ENCODE results near the gene SLC29A3.

SLC29A3 gene

GRCh38 chr10:71388171-71388570 lies 69.1 kb downstream of the SLC29A3 start:
- TF ChIP-seq CTCF (IDR thresholded peaks at IDR 0.05), result no peak

GRCh38 chr10:71388583-71389310 lies 69.7 kb downstream of the SLC29A3 start:
- H3K4me3 ChIP-seq (ENCODE audit: low read depth in 1 of 2, low read length in 1 of 2), result no peak overlapping the region
- H3K27ac ChIP-seq, result no peak overlapping the region
- H3K36me3 ChIP-seq, result no peaks in the 10 kb centered on the region
- no peaks in the 10 kb centered on the region for H3K9me3 ChIP-seq
- H3K27me3 ChIP-seq, result peaks cover 41% of the 10 kb centered on the region
- no peak for TF ChIP-seq CTCF (IDR thresholded peaks at IDR 0.05)
- no peaks in the 10 kb centered on the region for H3K4me1 ChIP-seq (ENCODE audit: control insufficient read depth in 1 of 2, insufficient read depth in 1 of 2, low read depth in 1 of 2, low read length in 1 of 2)

More at GRCh38 chr10:71388171-71388570, 69.1 kb downstream of the SLC29A3 start:
- H3K9me3 ChIP-seq, result no peaks in the 10 kb centered on the region
- H3K4me1 ChIP-seq (ENCODE audit: control insufficient read depth in 1 of 2, insufficient read depth in 1 of 2, low read depth in 1 of 2, low read length in 1 of 2), result no peaks in the 10 kb centered on the region
- H3K27me3 ChIP-seq, result peaks cover 35% of the 10 kb centered on the region
- no peak overlapping the region for H3K4me3 ChIP-seq (ENCODE audit: low read depth in 1 of 2, low read length in 1 of 2)
- H3K27ac ChIP-seq, result no peak overlapping the region
- H3K36me3 ChIP-seq, result no peaks in the 10 kb centered on the region

GRCh38 chr10:71389768-71390460 lies 70.9 kb downstream of the SLC29A3 start:
- TF ChIP-seq CTCF (IDR thresholded peaks at IDR 0.05), result no peak
- H3K36me3 ChIP-seq, result no peaks in the 10 kb centered on the region
- H3K9me3 ChIP-seq, result no peaks in the 10 kb centered on the region
- no peak overlapping the region for H3K27ac ChIP-seq
- no peak overlapping the region for H3K4me3 ChIP-seq (ENCODE audit: low read depth in 1 of 2, low read length in 1 of 2)
- H3K27me3 ChIP-seq, result peaks cover 53% of the 10 kb centered on the region
- no peaks in the 10 kb centered on the region for H3K4me1 ChIP-seq (ENCODE audit: control insufficient read depth in 1 of 2, insufficient read depth in 1 of 2, low read depth in 1 of 2, low read length in 1 of 2)

- no peak overlapping the region for H3K4me3 ChIP-seq (ENCODE audit: low read depth in 1 of 2, low read length in 1 of 2)
- H3K27me3 ChIP-seq, result peaks cover 58% of the 10 kb centered on the region
- H3K36me3 ChIP-seq, result no peaks in the 10 kb centered on the region
- no peaks in the 10 kb centered on the region for H3K9me3 ChIP-seq
- no peak overlapping the region for H3K27ac ChIP-seq
- no peaks in the 10 kb centered on the region for H3K4me1 ChIP-seq (ENCODE audit: control insufficient read depth in 1 of 2, insufficient read depth in 1 of 2, low read depth in 1 of 2, low read length in 1 of 2)
- TF ChIP-seq CTCF (IDR thresholded peaks at IDR 0.05), result no peak
Observed at GRCh38 chr10:71390461-71390835, 71.4 kb downstream of the SLC29A3 start.

- Histone ChIP-seq H3K4me1 (ENCODE audit: control insufficient read depth in 1 of 2, insufficient read depth in 1 of 2, low read depth in 1 of 2, low read length in 1 of 2) (no peaks in the 10 kb centered on the region), H3K27me3 (peaks cover 65% of the 10 kb centered on the region)
- TF ChIP-seq CTCF (IDR thresholded peaks at IDR 0.05), result no peak
Observed at GRCh38 chr10:71390921-71391690, 72.0 kb downstream of the SLC29A3 start.

More at GRCh38 chr10:71390921-71391690, 72.0 kb downstream of the SLC29A3 start:
- Histone ChIP-seq H3K27ac (no peak overlapping the region), H3K36me3 (no peaks in the 10 kb centered on the region), H3K9me3 (no peaks in the 10 kb centered on the region), H3K4me3 (ENCODE audit: low read depth in 1 of 2, low read length in 1 of 2) (no peak overlapping the region)

Data from neutrophil (primary cell).